ENCODE data around the gene SIGLEC1.

Gene SIGLEC1

DNA sequence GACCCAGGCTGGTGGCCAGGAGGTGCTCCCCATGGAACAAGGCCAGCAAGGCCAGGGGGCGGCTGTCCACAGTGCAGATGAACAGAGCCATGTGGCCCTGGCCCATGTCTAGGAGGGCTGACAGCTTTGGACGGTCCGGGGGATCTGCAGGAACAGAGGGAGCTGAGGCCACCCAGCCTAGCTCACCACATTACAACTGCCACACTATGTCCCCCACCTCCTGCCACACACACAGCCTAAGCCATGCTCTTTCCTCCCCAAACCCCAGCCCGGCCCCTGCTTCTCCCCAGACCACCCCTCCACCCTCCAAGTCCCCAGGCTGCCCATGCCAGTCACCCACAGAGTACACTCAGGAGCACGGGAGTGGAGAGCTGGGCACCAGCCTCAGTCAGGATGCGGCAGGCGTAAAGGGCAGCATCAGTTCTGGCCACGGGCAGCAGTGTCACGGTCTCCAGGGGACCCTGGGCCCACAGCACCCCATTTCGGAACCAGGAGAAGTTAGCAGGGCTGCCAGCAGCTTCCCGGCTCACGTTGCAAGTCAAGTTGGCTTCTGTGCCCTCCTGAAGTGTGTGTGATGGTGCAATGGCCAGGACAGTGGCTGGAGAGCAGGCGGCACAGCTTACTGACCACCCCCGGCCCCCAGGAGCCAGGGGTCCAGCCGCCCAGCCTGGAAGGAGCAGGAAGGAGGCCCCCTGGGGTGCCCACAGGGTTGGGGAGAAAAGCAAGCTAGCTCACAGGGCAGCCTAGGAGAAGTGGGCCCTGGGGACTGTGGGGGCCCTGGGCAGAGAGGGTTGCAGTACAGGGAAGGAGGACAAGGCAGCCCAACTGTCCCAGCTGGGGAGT is 15.4 kb downstream of the SIGLEC1 start:
- TF ChIP-seq, protein P1, sequence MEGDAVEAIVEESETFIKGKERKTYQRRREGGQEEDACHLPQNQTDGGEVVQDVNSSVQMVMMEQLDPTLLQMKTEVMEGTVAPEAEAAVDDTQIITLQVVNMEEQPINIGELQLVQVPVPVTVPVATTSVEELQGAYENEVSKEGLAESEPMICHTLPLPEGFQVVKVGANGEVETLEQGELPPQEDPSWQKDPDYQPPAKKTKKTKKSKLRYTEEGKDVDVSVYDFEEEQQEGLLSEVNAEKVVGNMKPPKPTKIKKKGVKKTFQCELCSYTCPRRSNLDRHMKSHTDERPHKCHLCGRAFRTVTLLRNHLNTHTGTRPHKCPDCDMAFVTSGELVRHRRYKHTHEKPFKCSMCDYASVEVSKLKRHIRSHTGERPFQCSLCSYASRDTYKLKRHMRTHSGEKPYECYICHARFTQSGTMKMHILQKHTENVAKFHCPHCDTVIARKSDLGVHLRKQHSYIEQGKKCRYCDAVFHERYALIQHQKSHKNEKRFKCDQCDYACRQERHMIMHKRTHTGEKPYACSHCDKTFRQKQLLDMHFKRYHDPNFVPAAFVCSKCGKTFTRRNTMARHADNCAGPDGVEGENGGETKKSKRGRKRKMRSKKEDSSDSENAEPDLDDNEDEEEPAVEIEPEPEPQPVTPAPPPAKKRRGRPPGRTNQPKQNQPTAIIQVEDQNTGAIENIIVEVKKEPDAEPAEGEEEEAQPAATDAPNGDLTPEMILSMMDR (IDR thresholded peaks at IDR 0.05; ENCODE audit: control insufficient read depth, insufficient read depth, low read depth, low read length, missing control alignments): no peak
- no peak overlapping the region for H3K4me3 ChIP-seq (ENCODE audit: control insufficient read depth, low read depth, low read length)
- DNase-seq (ENCODE audit: low read depth): no peak

DNA sequence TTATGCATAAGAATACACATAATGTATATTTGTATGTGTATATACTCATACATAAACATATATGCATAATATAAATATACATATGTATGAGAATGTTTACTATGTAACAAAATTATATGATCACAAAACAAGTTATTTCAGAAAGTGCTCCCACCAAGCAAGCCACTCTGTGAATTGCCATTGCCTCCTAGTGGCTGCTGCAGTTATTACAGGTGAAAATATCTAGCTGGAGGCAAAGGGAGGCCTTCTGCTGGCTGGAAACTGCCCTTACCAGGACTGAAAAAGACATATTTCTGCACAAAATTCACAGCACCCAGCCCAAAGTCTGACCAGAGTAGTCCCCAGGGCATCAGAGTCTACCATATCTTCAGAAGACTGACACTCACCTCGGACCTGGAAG is 16.2 kb downstream of the SIGLEC1 start:
- TF ChIP-seq, protein P1 (IDR thresholded peaks at IDR 0.05; ENCODE audit: control insufficient read depth, insufficient read depth, low read depth, low read length, missing control alignments): peak; percentile 48
- H3K4me3 ChIP-seq (ENCODE audit: control insufficient read depth, low read depth, low read length): no peak overlapping the region
- DNase-seq (ENCODE audit: low read depth): no peak

- no peak overlapping the region for H3K4me3 ChIP-seq (ENCODE audit: control insufficient read depth, low read depth, low read length)
- DNase-seq (ENCODE audit: low read depth): no peak
- TF ChIP-seq, protein P1 (IDR thresholded peaks at IDR 0.05; ENCODE audit: control insufficient read depth, insufficient read depth, low read depth, low read length, missing control alignments): no peak
These were observed 17.5 kb downstream of the SIGLEC1 start for GRCh38 chr20:3694864-3695263.

DNA sequence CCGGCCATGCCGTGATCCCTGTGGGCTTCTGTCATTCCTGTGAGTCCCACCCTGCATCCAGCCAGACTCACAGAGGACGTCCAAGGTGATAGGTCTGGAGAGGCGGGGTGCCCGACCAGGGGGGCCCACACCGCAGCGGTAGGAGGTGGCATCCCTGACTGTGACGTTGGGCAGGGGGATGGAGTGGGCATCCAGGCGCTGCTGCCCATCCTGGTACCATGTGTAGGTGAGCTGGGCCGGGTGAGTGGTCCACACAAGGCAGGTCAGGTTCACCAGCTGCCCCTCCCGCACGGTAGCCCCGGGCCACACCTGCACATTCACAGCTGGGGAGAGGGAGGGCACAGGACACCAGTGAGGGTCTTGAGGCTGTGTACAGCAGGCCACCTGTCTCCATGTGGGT is 19.0 kb downstream of the SIGLEC1 start:
- DNase-seq (ENCODE audit: low read depth): no peak
- H3K4me3 ChIP-seq (ENCODE audit: control insufficient read depth, low read depth, low read length): no peak overlapping the region
- TF ChIP-seq, protein P1 (IDR thresholded peaks at IDR 0.05; ENCODE audit: control insufficient read depth, insufficient read depth, low read depth, low read length, missing control alignments): no peak

DNA sequence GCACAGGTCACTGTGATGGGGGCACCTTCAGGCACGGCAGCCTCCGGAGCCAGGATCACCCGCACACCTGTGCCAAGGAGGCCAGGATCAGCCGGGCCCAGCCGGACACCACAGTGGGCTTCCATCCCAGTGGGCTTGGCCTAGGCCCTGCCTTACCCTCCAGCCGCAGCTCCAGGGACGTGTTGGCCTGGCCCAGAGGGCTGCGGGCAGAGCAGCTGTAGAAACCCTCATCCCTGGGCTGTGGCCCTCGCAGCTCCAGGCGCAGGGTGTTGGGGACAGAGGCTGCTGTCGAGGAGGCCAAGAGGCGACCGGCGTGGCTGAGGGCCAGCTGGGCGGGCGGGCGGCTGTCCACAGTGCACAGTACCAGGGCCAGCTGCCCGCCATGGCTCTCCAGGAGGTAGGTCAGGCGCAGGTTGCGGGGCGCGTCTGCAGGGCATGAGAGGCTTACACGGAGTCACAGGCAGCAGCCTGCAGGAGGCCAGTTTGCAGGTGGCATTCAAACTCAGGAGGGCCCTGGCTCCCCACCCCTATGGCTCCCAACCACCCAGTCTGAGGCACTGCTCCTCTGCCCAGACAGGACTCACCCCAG is 19.6 kb downstream of the SIGLEC1 start:
- H3K4me3 ChIP-seq (ENCODE audit: control insufficient read depth, low read depth, low read length): no peak overlapping the region
- TF ChIP-seq, protein P1 (IDR thresholded peaks at IDR 0.05; ENCODE audit: control insufficient read depth, insufficient read depth, low read depth, low read length, missing control alignments): no peak
- no peak for DNase-seq (ENCODE audit: low read depth)

DNA sequence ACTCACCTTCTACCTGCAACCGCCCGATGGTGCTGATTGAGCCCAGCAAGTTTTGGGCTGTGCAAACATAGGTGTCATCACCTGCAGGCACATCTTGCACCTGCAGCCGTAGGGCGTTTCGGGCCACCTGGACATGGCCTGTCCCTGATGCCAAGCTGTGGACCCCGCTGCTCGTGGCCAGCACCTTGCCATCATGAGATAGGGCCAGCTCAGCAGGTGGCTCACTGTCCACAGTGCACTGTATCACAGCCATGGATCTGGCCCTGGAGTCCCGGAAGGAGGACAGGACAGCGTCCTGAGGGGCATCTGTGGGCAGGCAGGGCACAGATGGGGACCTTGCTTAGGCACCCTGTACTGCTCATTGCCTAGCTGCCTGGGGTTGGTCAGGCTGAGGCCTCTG is 20.5 kb downstream of the SIGLEC1 start:
- TF ChIP-seq, protein P1 (IDR thresholded peaks at IDR 0.05; ENCODE audit: control insufficient read depth, insufficient read depth, low read depth, low read length, missing control alignments): no peak
- no peak for DNase-seq (ENCODE audit: low read depth)
- H3K4me3 ChIP-seq (ENCODE audit: control insufficient read depth, low read depth, low read length): no peak overlapping the region

Measured in AG09309 (cell line).